H1 (cell line): ENCODE measurements around the gene GALNT2.

Experiments
- CHD2 ChIP-seq: IDR thresholded peaks from 2 replicates; pipeline ENCODE4 v1.6.1; 2012; ENCODE audit warnings: low read length, improper control_type of control experiment
- MAX ChIP-seq: IDR thresholded peaks from 2 replicates; pipeline ENCODE4 v1.6.1; 2012; ENCODE audit warnings: inconsistent platforms
- POLR2A ChIP-seq, 2 experiments: IDR thresholded peaks; 1 replicate in 1 of 2; 2 replicates in 1 of 2; pipeline ENCODE4 v1.6.1; 2011; ENCODE audit warnings: low read depth in 2 of 2, low read length in 2 of 2, mild to moderate bottlenecking in 2 of 2; ENCODE audit errors: control extremely low read depth in 1 of 2
- POLR2AphosphoS5 ChIP-seq: IDR thresholded peaks from 2 replicates; pipeline ENCODE4 v1.6.1; 2011; ENCODE audit warnings: low read depth, low read length
- RNF2 ChIP-seq: fragments of 200-900, 300-1000 bp; sonication (generic); IDR thresholded peaks from 2 replicates; pipeline ENCODE4 v1.7.1; 2016; ENCODE audit warnings: borderline replicate concordance, low read depth, mild to moderate bottlenecking, antibody characterized with exemption, low read length; ENCODE audit not compliant: poor library complexity, severe bottlenecking; ENCODE audit errors: missing control alignments
- SP4 ChIP-seq: IDR thresholded peaks from 2 replicates; pipeline ENCODE4 v1.6.1; 2012; ENCODE audit warnings: low read length, inconsistent platforms
- ZNF274 ChIP-seq: IDR thresholded peaks from 2 replicates; pipeline ENCODE4 v1.7.0; 2012; ENCODE audit warnings: low read length, borderline replicate concordance; ENCODE audit errors: extremely low read depth

- TF ChIP-seq POLR2A (IDR thresholded peaks at IDR 0.05; ENCODE audit: control extremely low read depth in 1 of 2, low read depth in 2 of 2, low read length in 2 of 2): no peak
- no peak for TF ChIP-seq RNF2
- no peak for TF ChIP-seq ZNF274
- no peak for TF ChIP-seq POLR2AphosphoS5
- no peak for TF ChIP-seq CHD2
- TF ChIP-seq SP4: no peak
- no peak for TF ChIP-seq MAX
Measured at GRCh38 chr1:230259621-230260020, 192.6 kb downstream of the GALNT2 start.
